Epithelial cell of proximal tubule (primary cell): Measurements from ENCODE around the gene TBL1XR1. TPM values are rescaled to one million over a fixed set of nuclear protein-coding genes. Genes with fewer than 3 reads are reported as not detected.
"Not testable (repeated sequence)": the region's sequence is repeated elsewhere in the genome, so short reads cannot be mapped to it uniquely, and the experiment has no call there.

Experiments used
- DNase-seq: peaks from one replicate; pipeline ENCODE4 v3.0.0-alpha.2; 2011; ENCODE audit warnings: low read depth
- H3K4me3 ChIP-seq: 2 replicates; pipeline ENCODE4 v1.5.1; 2011; ENCODE audit warnings: low read depth, mild to moderate bottlenecking, low read length
- total RNA-seq: library from RNA; depleted of rRNA; stranded (reverse); fragments of >200 nt; gene quantifications from 2 replicates; pipeline ENCODE4 v1.2.3, GENCODE V29; 2015
- TF ChIP-seq, protein P1 (sequence below): conservative IDR thresholded peaks from 2 replicates; pipeline ENCODE4 v1.5.1; 2012; ENCODE audit warnings: low read depth, mild to moderate bottlenecking, low read length

TBL1XR1 gene
- total RNA-seq, 1 donor from 2014 or later, result 61.2 TPM

DNA sequence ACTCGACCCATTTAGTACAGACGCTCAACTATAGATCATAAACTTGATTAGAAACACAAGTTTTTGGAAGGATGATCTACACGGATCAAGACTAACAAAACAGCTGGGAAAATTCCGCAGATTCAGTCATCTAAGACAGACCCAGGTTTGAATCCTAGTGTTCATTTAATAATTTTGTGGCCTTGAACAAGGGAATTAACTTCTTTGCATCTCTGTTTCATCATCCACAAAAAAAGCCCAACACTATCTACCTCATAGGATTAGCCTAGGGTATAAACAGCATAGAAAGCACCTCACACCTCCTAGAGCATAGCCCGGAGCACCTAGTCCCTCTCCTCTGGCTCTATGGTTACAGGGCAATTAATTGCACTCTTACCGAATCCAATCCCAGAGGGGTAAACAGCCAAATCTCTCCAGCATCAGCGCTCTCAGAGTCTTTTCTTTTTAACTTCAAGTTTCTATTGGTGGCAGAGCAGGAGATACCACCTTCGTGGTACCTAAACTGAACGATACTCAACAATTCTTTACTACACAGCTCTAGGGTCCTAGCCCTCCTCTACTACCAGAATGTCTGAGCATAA lies 3.5 kb downstream of the TBL1XR1 start:
- DNase-seq, result no peak
- TF ChIP-seq, protein P1, sequence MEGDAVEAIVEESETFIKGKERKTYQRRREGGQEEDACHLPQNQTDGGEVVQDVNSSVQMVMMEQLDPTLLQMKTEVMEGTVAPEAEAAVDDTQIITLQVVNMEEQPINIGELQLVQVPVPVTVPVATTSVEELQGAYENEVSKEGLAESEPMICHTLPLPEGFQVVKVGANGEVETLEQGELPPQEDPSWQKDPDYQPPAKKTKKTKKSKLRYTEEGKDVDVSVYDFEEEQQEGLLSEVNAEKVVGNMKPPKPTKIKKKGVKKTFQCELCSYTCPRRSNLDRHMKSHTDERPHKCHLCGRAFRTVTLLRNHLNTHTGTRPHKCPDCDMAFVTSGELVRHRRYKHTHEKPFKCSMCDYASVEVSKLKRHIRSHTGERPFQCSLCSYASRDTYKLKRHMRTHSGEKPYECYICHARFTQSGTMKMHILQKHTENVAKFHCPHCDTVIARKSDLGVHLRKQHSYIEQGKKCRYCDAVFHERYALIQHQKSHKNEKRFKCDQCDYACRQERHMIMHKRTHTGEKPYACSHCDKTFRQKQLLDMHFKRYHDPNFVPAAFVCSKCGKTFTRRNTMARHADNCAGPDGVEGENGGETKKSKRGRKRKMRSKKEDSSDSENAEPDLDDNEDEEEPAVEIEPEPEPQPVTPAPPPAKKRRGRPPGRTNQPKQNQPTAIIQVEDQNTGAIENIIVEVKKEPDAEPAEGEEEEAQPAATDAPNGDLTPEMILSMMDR, result no peak
- H3K4me3 ChIP-seq, result peak overlapping the region; percentile 94

GRCh38 chr3:177193275-177193674 lies 4.0 kb downstream of the TBL1XR1 start:
- H3K4me3 ChIP-seq, DNase-seq: not testable (repeated sequence)

GRCh38 chr3:177190756-177191681 lies 6.3 kb downstream of the TBL1XR1 start:
- no peak for DNase-seq
- no peak overlapping the region for H3K4me3 ChIP-seq
- TF ChIP-seq, protein P1, result no peak

GRCh38 chr3:177190184-177190583 lies 7.1 kb downstream of the TBL1XR1 start:
- not testable (repeated sequence) for H3K4me3 ChIP-seq, DNase-seq

DNA sequence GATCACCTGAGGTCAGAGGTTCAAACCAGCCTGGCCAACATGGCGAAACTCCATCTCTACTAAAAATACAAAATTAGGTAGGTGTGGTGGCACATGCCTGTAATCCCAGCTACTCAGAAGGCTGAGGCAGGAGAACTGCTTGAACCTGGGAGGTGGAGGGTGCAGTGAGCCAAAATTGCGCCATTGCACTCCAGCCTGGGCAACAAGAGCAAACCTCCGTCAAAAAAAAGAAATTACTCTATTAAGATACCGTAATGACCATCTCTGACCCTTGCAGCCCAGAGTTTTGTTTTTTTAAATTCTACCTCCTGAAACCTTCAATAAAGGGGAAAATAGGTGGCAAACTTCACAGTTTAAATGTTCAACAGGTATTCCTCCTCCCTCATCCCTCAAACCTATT lies 9.0 kb downstream of the TBL1XR1 start:
- DNase-seq, result not testable (repeated sequence)

DNA sequence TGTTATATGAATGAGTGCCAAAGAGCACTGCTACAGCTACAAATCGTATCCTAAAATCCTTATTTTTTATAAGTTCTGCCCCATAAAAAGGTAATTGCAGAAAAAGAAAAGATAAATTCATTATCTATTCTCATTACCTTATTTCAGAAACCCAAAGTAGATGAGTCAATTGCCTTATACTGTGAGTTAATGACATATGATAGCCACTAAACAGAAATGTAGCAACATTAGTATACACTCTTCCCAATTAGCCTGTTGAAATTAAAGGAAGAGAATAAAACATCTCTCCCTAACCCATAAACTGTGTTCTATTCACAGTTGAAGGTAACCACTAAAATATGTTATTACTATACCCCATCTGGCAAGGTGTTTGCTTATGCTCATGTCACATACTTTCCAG lies 11.0 kb downstream of the TBL1XR1 start:
- no peak overlapping the region for H3K4me3 ChIP-seq
- TF ChIP-seq, protein P1, result no peak
- DNase-seq, result no peak

More for the DNA sequence above, 9.0 kb downstream of the TBL1XR1 start:
- H3K4me3 ChIP-seq, result not testable (repeated sequence)

DNA sequence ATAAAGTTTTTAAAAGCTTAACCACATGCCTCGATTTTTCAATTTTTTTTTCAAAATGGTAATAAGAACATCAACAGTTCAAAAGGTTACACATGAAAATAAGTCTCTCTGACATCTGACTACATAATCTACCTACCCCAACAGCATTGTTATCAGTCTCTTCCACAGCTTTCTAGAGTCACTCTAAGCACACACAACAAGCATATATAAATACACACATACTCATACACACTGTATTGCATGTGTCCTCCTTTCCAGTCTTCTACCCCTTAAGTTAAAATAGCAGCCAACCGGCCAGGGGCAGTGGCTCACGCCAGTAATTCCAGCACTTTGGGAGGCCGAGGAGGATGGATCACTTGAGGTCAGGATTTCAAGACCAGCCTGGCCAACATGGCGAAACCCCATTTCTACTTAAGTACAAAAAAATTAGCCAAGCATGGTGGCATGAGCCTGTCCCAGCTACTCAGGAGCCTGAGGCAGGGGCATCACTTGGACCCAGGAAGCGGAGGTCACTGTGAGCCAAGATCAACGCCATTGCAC lies 12.2 kb downstream of the TBL1XR1 start:
- TF ChIP-seq, protein P1, result no peak
- DNase-seq, result no peak
- no peak overlapping the region for H3K4me3 ChIP-seq

DNA sequence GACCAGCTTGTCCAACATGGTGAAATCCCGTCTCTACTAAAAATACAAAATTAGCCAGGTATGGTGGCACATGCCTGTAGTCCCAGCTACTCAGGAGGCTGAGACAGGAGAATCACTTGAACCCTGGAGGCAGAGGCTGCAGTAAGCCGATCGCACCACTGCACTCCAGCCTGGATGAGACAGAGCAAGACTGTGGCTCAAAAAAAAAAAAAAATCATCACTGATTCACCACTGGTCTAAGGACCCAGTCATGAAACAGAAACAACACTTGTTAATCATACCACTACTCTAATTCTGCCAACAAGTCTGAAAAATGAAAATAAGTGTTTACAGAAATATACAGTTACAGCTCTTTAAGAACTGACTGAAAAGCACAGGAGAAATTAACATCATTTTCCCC lies 12.7 kb downstream of the TBL1XR1 start:
- not testable (repeated sequence) for DNase-seq, H3K4me3 ChIP-seq

GRCh38 chr3:177182352-177182751 lies 14.9 kb downstream of the TBL1XR1 start:
- DNase-seq, result no peak
- TF ChIP-seq, protein P1, result no peak
- no peak overlapping the region for H3K4me3 ChIP-seq
